Upper lobe of left lung (tissue), 6 donors: Measurements from ENCODE around the gene PCDHGA7. TPM values are rescaled to one million over a fixed set of nuclear protein-coding genes. Genes with fewer than 3 reads are reported as not detected.
A peak's percentile ranks its signal among the peaks of the same experiment; 100 is the strongest.
"Not testable (repeated sequence)": the region's sequence is repeated elsewhere in the genome, so short reads cannot be mapped to it uniquely, and the experiment has no call there.

ENCODE experiments used
- ATAC-seq, 2 donors: fragments of 200-7000 bp; cut with Tn5 transposase; one replicate each; pipeline ENCODE4 v1.9.1; 2022; ENCODE audit warnings: mild to moderate bottlenecking in 2 of 2, moderate library complexity in 2 of 2; ENCODE audit not compliant: low FRiP score in 2 of 2
- DNase-seq, 2 donors: peaks; one replicate each; pipeline ENCODE4 v3.0.0-alpha.2; 2019 to 2020
- H3K27ac ChIP-seq, 4 donors: fragments of 200-600 bp; sonication (generic); one replicate each; pipeline ENCODE4 v1.5.1; 2016 to 2019
- H3K27me3 ChIP-seq, 4 donors: fragments of 200-600 bp; sonication (generic); one replicate each; pipeline ENCODE4 v1.5.1; 2017 to 2019
- H3K36me3 ChIP-seq, 4 donors: fragments of 200-600 bp; sonication (generic); one replicate each; pipeline ENCODE4 v1.5.1; 2016 to 2019
- H3K4me1 ChIP-seq, 4 donors: fragments of 200-600 bp; sonication (generic); one replicate each; pipeline ENCODE4 v1.5.1; 2018 to 2019
- H3K4me3 ChIP-seq, 4 donors: fragments of 200-600 bp; sonication (generic); one replicate each; pipeline ENCODE4 v1.5.1; 2017 to 2019; ENCODE audit warnings: mild to moderate bottlenecking in 2 of 4, moderate library complexity in 1 of 4
- H3K9me3 ChIP-seq, 4 donors: fragments of 200-600 bp; sonication (generic); one replicate each; pipeline ENCODE4 v1.5.1; 2018 to 2019
- CTCF ChIP-seq, 6 experiments: fragments of 450-650 bp in 4 of 6; fragments of 200-600 bp in 2 of 6; sonication (generic) in 2 of 6; IDR thresholded peaks; one replicate each; pipeline ENCODE4 v1.5.1; 2016 to 2019; ENCODE audit warnings: antibody characterized with exemption in 6 of 6
- EP300 ChIP-seq, 4 donors: sonication (generic); formaldehyde crosslinking; IDR thresholded peaks; one replicate each; pipeline ENCODE4 v1.5.1; 2017; ENCODE audit warnings: antibody characterized with exemption in 4 of 4, control low read depth in 2 of 4
- POLR2A ChIP-seq, 4 donors: fragments of 450-650 bp; IDR thresholded peaks; one replicate each; pipeline ENCODE4 v1.5.1; 2016 to 2017; ENCODE audit warnings: antibody characterized with exemption in 4 of 4, mild to moderate bottlenecking in 2 of 4
- POLR2AphosphoS5 ChIP-seq, 2 donors: sonication (generic); formaldehyde crosslinking; IDR thresholded peaks; one replicate each; pipeline ENCODE4 v1.5.1; 2017; ENCODE audit warnings: antibody characterized with exemption in 2 of 2
- WGBS, 2 donors: methylation state at CpG; one replicate each; pipeline ENCODE4 v1.1.5; 2017 to 2018; 5-methylcytosine and 5-hydroxymethylcytosine counted together
- total RNA-seq, 6 donors: library from RNA; depleted of rRNA in 4 of 6; stranded (reverse); fragments of >200 nt in 4 of 6; gene quantifications; one replicate each; pipeline versions ENCODE4 v1.1.0 to v1.2.1, GENCODE V29; 2016 to 2021
- donor health status: DM: no; HTN: no; CAD: no; lungs with moderate emphysema.
- donor health status: DM: no; HTN: yes; CAD: no; lungs with severe emphysema.

PCDHGA7 gene
- total RNA-seq, 6 donors from 2014 or later: 1.2 to 13.6 (median 2.7) TPM

GRCh38 chr5:141411575-141411974 is 29.0 kb downstream of the PCDHGA7 start:
- no peak overlapping the region for H3K4me3 ChIP-seq
- H3K27ac ChIP-seq: no peak overlapping the region
- no peaks in the 10 kb centered on the region for H3K27me3 ChIP-seq
- whole genome bisulfite sequencing, 2 donors: 52 to 66% methylated on average over 2 to 3 of the region's 3 CpGs
- H3K9me3 ChIP-seq: peaks cover 44 to 82% (median 77%) of the 10 kb centered on the region in 4 donors
- no peaks in the 10 kb centered on the region for H3K36me3 ChIP-seq
- ATAC-seq: no peak
- no peak for TF ChIP-seq EP300 (IDR thresholded peaks at IDR 0.05)
- TF ChIP-seq CTCF (IDR thresholded peaks at IDR 0.05): no peak
- TF ChIP-seq POLR2A (IDR thresholded peaks at IDR 0.05): no peak
- no peak for TF ChIP-seq POLR2AphosphoS5 (IDR thresholded peaks at IDR 0.05)
- no peak for DNase-seq
- peaks cover 0 to 8% (median 0%) of the 10 kb centered on the region in 4 donors for H3K4me1 ChIP-seq

DNA sequence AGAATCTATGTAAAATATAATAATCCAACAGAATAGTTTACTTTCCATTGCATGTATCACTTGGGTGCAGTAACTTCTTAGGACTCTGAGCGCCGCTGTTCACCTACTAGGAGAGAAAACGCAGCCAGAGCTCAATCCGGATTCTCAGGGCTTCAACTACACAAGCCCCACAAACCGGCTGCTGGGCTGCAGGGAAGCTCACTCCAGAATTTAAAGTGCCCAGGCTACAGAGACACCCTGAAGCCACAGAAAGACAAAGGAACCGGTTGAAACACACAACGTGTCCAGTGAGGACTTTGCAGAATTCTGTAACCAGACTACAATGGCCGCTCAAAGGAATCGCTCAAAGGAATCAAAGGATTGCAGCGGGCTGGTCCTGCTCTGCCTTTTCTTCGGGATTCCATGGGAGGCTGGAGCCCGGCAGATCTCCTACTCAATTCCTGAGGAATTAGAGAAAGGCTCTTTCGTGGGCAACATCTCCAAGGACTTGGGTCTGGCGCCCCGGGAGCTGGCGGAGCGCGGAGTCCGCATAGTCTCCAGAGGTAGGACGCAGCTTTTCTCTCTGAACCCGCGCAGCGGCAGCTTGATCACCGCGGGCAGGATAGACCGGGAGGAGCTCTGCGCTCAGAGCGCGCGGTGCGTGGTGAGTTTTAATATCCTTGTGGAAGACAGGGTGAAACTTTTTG is 30.5 kb downstream of the PCDHGA7 start, which contains the start of gene PCDHGA10:
TSS of gene PCDHGA10 (plus strand) at position 134 of the 686 bp plus-strand sequence. CDS start at position 323, 189 bp downstream.
- H3K4me3 ChIP-seq: peak within 1 kb of the TSS; percentile 6 to 47 (median 36)
- H3K36me3 ChIP-seq: no peaks in the 10 kb centered on the region
- DNase-seq (peak; percentile 58 to 77), ATAC-seq (peak; percentile 65 to 68)
- no peak within 1 kb of the TSS for H3K27ac ChIP-seq
- H3K27me3 ChIP-seq: no peaks in the 10 kb centered on the region
- peaks cover 0 to 8% (median 0%) of the 10 kb centered on the region in 4 donors for H3K4me1 ChIP-seq
- 19 to 26% methylated on average over 30 to 31 of the region's 31 CpGs for WGBS, 2 donors
- peaks cover 44 to 85% (median 72%) of the 10 kb centered on the region in 4 donors for H3K9me3 ChIP-seq
- TF ChIP-seq EP300 (IDR thresholded peaks at IDR 0.05): no peak
- no peak for TF ChIP-seq POLR2A (IDR thresholded peaks at IDR 0.05)
- peak; percentile 7 to 41 (median 24) for TF ChIP-seq CTCF (IDR thresholded peaks at IDR 0.05)
- TF ChIP-seq POLR2AphosphoS5 (IDR thresholded peaks at IDR 0.05): no peak

- no peaks in the 10 kb centered on the region for H3K36me3 ChIP-seq
- TF ChIP-seq POLR2A (IDR thresholded peaks at IDR 0.05) (no peak), EP300 (IDR thresholded peaks at IDR 0.05) (no peak), CTCF (IDR thresholded peaks at IDR 0.05) (no peak), POLR2AphosphoS5 (IDR thresholded peaks at IDR 0.05) (no peak)
- WGBS, 2 donors: 21 to 25% methylated on average over 25 of the region's 25 CpGs
- H3K27me3 ChIP-seq: no peaks in the 10 kb centered on the region
- peaks cover 45 to 86% (median 73%) of the 10 kb centered on the region in 4 donors for H3K9me3 ChIP-seq
- no peak overlapping the region for H3K27ac ChIP-seq
- DNase-seq (no peak), ATAC-seq (peak in 1 of 2 donors; percentile 12)
- H3K4me3 ChIP-seq: peak overlapping the region in 3 of 4 donors; percentile 27 to 47 (median 45)
- H3K4me1 ChIP-seq: peaks cover 0 to 8% (median 1%) of the 10 kb centered on the region in 4 donors
Measured at GRCh38 chr5:141413540-141414069, 31.1 kb downstream of the PCDHGA7 start.

DNA sequence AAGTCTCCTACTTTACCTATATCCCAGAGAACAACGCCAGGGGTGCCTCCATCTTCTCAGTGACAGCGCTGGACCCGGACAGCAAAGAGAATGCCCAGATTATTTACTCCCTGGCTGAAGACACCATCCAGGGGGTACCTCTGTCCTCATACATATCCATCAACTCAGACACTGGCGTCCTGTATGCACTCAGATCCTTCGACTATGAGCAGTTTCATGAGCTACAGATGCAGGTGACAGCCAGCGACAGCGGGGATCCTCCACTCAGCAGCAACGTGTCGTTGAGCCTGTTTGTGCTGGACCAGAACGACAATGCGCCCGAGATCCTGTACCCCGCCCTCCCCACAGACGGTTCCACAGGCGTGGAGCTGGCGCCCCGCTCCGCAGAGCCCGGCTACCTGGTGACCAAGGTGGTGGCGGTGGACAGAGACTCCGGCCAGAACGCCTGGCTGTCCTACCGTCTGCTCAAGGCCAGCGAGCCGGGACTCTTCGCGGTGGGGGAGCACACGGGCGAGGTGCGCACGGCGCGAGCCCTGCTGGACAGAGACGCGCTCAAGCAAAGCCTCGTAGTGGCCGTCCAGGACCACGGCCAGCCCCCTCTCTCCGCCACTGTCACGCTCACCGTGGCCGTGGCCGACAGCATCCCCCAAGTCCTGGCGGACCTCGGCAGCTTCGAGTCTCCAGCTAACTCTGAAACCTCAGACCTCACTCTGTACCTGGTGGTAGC is 32.2 kb downstream of the PCDHGA7 start:
- WGBS, 2 donors: 14 to 16% methylated on average over 3 to 10 of the region's 46 CpGs
- ATAC-seq, H3K36me3 ChIP-seq, H3K4me3 ChIP-seq, H3K27ac ChIP-seq, H3K27me3 ChIP-seq: not testable (repeated sequence)
- DNase-seq: peak in 1 of 2 donors; percentile 70
- H3K9me3 ChIP-seq: peaks cover 45 to 86% (median 74%) of the 10 kb centered on the region in 4 donors
- H3K4me1 ChIP-seq: peaks cover 0 to 11% (median 1%) of the 10 kb centered on the region in 4 donors

- H3K36me3 ChIP-seq, H3K27me3 ChIP-seq, DNase-seq, ATAC-seq, H3K27ac ChIP-seq, H3K4me3 ChIP-seq: not testable (repeated sequence)
- peaks cover 44 to 86% (median 74%) of the 10 kb centered on the region in 4 donors for H3K9me3 ChIP-seq
- H3K4me1 ChIP-seq: peaks cover 0 to 11% (median 1%) of the 10 kb centered on the region in 4 donors
- 19 to 21% methylated on average over 17 to 24 of the region's 24 CpGs for WGBS, 2 donors
Measured at GRCh38 chr5:141415275-141415618, 32.7 kb downstream of the PCDHGA7 start.
